Muscle of back (tissue), 11 donors: ENCODE measurements around the gene CAMTA1. TPM values are rescaled to one million over a fixed set of nuclear protein-coding genes. Genes with fewer than 3 reads are reported as not detected.
A peak's percentile ranks its signal among the peaks of the same experiment; 100 is the strongest.
"Not testable (repeated sequence)": the region's sequence is repeated elsewhere in the genome, so short reads cannot be mapped to it uniquely, and the experiment has no call there.

Experiments
- DNase-seq, 3 donors: peaks; one replicate each; pipeline versions ENCODE4 v3.0.0 to v3.0.0-alpha.2; 2013
- polyA plus RNA-seq, 10 donors: library from polyadenylated mRNA; unstranded; fragments of 120-200 nt; gene quantifications; one replicate each; pipeline ENCODE4 v1.2.1, GENCODE V29; 2013; ENCODE audit not compliant: insufficient read length in 10 of 10

CAMTA1 gene
- polyA plus RNA-seq, 10 donors = 36.4 to 49.7 (median 44.0) TPM

- DNase-seq = peak in 1 of 3 donors; percentile 53
Measured at GRCh38 chr1:7705048-7705907, 920.0 kb downstream of the CAMTA1 start.

- no peak for DNase-seq
Measured at GRCh38 chr1:7705908-7706216, 920.6 kb downstream of the CAMTA1 start.

- DNase-seq = no peak
Measured at GRCh38 chr1:7707527-7707926, 922.3 kb downstream of the CAMTA1 start.

GRCh38 chr1:7708065-7708464, 922.8 kb downstream of the CAMTA1 start:
- DNase-seq = not testable (repeated sequence)

- no peak for DNase-seq
Measured at GRCh38 chr1:7710859-7711258, 925.6 kb downstream of the CAMTA1 start.

GRCh38 chr1:7712731-7713323, 927.6 kb downstream of the CAMTA1 start:
- no peak for DNase-seq

GRCh38 chr1:7716506-7716905, 931.3 kb downstream of the CAMTA1 start:
- DNase-seq = no peak

GRCh38 chr1:7717748-7718368, 932.6 kb downstream of the CAMTA1 start:
- DNase-seq = no peak

GRCh38 chr1:7719468-7720094, 934.3 kb downstream of the CAMTA1 start:
- DNase-seq = no peak

GRCh38 chr1:7721940-7722669, 936.9 kb downstream of the CAMTA1 start:
- peak in 1 of 3 donors; percentile 19 for DNase-seq

- DNase-seq = no peak
Measured at GRCh38 chr1:7722670-7723012, 937.4 kb downstream of the CAMTA1 start.

- DNase-seq = peak in 1 of 3 donors; percentile 35
Measured at GRCh38 chr1:7726623-7727022, 941.4 kb downstream of the CAMTA1 start.

- no peak for DNase-seq
Measured at GRCh38 chr1:7727809-7728471, 942.7 kb downstream of the CAMTA1 start.

GRCh38 chr1:7729761-7730160, 944.5 kb downstream of the CAMTA1 start:
- DNase-seq = no peak

GRCh38 chr1:7732331-7732730, 947.1 kb downstream of the CAMTA1 start:
- no peak for DNase-seq

- no peak for DNase-seq
Measured at GRCh38 chr1:7733276-7733675, 948.0 kb downstream of the CAMTA1 start.

- DNase-seq = no peak
Measured at GRCh38 chr1:7738044-7738443, 952.8 kb downstream of the CAMTA1 start.

- peak in 1 of 3 donors; percentile 11 for DNase-seq
Measured at GRCh38 chr1:7743346-7743745, 958.1 kb downstream of the CAMTA1 start.

GRCh38 chr1:7744882-7745281, 959.6 kb downstream of the CAMTA1 start:
- DNase-seq = no peak

GRCh38 chr1:7745783-7746182, 960.5 kb downstream of the CAMTA1 start:
- no peak for DNase-seq

- no peak for DNase-seq
Measured at GRCh38 chr1:7747605-7748004, 962.4 kb downstream of the CAMTA1 start.
